GM18951 (cell line): Measurements from ENCODE around the gene TRIAP1.
A peak's percentile ranks its signal among the peaks of the same experiment; 100 is the strongest.
"Not testable (repeated sequence)": the region's sequence is repeated elsewhere in the genome, so short reads cannot be mapped to it uniquely, and the experiment has no call there.

Experiments used
- POLR2A ChIP-seq: IDR thresholded peaks from 4 replicates; pipeline ENCODE4 v1.6.1; 2011; ENCODE audit warnings: mild to moderate bottlenecking; ENCODE audit not compliant: insufficient read length, insufficient read depth; ENCODE audit errors: extremely low read depth
- in situ Hi-C: fragments of 300-500 bp; cut with MboI; formaldehyde crosslinking; loops from one replicate; pipeline ENCODE4 v1.12.0; 2022; ENCODE audit warnings: low sequenced_read_pairs, mixed read lengths, inconsistent platforms; ENCODE audit not compliant: unreplicated experiment

The TRIAP1 gene

DNA sequence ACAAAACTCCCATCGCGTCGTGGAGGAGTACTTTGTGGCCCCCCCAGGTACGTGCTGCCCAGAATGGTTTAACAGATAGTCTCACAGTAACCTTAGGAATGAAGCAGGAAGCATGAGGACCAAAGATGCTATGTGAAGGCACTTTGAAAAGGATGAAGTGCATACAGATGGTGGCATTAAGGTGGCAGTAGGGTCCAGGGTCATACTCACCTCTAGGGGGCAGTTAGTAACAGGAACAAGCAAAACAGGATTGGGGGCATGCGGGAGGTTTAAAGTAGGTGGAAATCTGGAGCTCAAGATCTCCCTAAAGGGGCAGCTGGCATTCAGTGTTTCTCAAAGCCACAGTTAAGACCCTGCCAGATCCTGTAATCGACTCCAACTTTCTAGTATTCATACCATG, 10.9 kb upstream of the TRIAP1 start:
- in situ Hi-C loops: no loop called here

DNA sequence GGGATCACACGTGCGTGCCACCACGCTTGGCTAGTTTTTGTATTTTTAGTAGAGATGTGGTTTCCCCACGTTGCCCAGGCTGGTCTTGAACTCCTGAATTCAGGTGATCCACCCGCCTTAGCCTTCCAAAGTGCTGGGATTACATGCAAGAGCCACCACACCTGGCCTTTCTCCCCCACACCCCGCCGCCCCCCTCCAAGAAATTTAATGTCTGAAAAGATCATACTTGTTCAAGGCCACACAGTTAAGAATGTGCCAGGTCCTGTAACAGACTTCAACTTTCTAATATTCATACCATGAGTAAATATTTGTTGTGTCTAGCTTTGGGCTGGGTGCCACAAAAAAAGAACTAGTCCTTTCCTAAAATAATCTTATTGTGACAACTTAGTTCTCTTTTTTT, 9.1 kb upstream of the TRIAP1 start:
- no peak for TF ChIP-seq POLR2A

More for the DNA sequence above, 10.9 kb upstream of the TRIAP1 start:
- TF ChIP-seq POLR2A: no peak

DNA sequence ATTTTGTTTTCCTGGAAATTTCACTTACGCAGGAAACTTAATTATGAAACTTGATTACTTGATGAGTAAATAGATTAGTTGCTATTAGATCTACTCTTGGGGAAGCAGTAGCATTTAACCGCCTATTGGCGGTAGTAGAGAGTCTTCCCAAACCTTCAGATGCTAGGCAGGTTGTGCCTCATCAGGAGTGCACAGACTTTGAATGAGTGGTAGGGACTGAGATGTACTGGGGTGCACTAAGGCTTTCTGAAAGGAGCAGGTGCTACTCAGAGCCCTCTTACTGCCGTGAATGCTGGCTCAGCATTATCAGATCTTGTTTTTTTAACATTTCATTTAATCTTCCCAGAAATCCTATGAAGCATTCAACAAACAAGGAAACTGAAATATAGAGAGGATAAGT, 7.8 kb upstream of the TRIAP1 start:
- in situ Hi-C loops: no loop called here
- TF ChIP-seq POLR2A: no peak

More for the DNA sequence above, 9.1 kb upstream of the TRIAP1 start:
- in situ Hi-C loops: no loop called here

DNA sequence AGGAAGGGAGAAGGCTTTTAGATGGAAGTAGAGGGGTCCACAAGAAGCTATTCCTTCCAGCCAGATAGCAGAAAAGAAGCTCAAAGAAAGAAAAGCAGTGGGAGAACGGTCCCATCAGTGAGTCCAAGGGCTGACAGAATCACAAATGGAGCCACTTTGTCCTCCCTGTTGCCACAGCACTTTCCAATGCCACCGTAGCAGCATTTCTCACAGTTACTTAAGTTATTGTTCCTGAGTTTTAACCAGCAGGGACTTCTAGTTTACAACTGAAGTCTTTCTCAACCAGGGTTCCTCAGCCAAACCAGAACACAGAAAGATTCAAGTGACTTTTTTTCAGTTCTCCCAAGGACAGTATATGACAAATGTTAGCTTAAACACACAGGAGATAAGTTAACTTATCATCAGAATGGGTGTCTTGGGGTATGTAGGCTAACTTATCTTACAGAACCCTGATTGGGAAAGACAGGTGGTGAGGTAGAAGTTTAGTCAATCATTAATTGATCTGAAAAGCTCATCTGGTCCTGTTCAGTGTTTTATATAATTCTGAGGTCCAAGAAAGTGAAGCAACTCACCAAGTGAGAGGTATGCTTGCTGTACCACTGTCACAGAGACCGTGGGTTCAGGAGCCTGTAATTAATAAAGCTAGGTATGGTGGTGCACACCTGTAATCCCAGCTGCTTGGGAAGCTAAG, 7.0 kb upstream of the TRIAP1 start:
- in situ Hi-C loops: no loop called here
- TF ChIP-seq POLR2A: no peak

DNA sequence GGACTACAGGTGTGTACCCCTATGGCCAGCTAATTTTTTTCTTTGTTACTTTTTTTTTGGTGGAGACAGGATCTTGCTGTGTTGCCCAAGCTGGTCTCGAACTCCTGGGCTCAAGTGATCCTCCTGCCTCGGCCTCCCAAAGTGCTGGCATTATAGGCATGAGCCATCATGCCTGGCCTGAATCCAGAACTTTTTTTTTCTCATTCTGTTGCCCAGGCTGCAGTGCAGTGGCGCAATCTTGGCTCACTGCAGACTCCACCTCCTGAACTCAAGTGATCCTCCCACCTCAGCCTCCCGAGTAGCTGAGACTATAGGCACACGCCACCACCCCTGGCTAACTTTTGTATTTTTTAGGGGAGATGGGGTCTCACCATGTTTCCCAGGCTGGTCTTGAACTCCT, 6.3 kb upstream of the TRIAP1 start:
- in situ Hi-C loops: not testable (repeated sequence)

DNA sequence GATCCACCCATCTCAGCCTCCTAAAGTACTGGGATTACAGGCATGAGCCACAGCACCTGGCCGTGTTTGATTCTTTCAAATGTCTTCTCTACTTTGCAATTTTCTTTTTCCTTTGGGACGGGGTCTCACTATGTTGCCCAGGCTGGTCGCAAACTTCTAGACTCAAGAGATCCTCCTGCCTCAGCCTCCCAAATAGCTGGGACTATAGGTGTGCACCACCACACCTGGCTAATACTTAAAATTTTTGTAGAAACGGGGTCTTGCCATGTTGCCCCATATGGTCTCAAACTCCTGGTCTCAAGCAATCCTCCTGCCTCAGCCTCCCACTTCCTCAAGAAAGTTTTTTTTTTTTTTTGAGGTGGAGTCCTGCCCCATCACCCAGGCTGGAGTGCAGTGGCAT, 1.8 kb upstream of the TRIAP1 start:
- no peak for TF ChIP-seq POLR2A
- in situ Hi-C loops: no loop called here

DNA sequence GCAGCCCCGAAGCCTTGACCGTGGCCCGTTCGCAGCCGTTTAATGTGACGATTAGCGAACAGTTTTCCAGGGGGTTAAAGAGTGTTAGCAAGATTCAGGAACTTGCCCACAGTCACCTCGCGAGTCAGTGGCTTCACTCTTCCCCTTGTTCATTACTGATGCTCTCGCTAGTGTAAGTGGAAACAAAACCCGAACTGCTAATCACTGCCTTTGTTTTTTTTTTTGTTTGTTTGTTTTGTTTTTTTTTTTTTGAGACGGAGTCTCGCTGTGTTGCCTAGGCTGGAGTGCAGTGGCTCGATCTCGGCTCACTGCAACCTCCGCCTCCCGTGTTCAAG, 627 bp upstream of the TRIAP1 start:
- in situ Hi-C loops: not testable (repeated sequence)

DNA sequence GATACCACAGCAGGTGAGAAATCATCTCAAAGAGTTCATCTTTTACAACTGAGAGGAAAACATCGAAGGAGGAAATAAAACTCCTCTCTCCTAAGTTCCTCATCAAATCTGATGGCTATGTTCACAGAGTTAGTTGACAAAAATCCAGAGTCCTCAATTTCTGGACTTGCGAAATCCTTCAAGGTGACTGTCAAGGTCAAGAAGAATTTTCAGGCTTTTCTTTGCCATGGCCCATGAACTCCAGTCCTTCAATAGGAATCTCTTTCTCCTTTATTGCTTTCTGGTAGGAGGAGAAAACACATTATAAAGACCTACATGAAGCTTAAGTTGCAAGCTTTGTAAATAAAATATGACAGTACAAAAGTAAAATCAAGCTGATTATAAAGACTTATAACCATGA, 1.5 kb downstream of the TRIAP1 start:
- TF ChIP-seq POLR2A: no peak
- in situ Hi-C loops: no loop called here

DNA sequence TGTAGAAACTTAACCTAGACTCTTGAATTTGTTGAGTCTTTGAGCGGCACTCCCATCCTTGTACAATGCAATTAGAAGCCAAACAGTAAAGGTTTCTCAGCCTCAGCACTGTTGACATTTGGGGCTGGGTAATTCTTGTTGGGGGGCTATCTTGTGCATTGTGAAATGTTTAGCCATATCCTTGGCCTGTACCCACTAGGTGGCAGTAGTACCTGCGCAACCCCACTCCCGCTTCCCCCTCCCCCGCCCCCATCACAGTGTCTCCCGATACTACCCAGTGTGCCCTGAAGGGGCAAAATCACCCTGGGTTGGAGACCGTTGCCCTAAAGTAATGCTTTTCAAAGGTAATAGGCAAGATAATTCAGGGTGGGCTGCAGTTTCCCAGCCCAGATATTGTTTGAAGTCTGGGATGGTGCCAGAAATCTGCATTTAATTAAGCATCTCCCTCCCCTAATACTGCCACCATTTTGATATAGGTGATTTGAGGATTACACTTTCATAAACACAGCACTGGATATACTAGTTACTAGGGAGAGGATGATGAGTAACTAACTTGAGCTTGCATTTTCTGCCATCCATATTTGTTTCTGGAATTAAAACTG, 6.4 kb downstream of the TRIAP1 start:
- in situ Hi-C loops: no loop called here

DNA sequence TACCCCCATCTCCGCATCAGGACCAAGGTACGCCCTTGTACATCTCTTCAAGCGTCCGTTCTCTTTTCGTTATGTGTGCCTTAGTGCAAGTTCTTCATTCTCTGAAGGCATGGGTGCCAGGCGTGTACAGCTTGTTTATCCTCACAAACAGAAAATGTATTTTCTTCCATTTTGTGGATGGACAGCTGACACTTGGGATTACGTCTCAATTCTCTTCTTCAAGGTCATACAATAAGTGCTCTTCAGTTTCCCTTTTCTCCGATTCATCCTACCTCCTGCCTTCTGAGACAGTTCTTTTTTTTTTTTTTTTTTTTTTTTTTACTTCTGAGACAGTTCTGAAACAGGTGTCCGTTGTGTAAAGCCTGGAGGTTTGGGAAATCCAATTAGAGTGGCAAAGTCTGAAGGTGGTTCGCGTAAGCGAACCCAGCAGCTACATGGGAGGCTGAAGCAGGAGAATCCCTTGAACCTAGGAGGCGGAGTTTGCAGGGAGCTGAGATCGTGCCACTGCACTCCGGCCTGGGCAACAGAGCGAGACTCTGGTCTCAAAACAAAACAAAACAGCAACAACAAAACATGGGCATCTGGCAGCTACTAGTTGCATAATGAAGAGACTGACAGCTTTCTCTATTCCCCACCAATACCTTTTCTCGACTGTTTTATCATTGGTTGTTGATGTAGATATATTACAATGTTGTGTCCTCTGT, 7.5 kb downstream of the TRIAP1 start:
- in situ Hi-C loops: no loop called here
- no peak for TF ChIP-seq POLR2A

More for the DNA sequence above, 6.4 kb downstream of the TRIAP1 start:
- TF ChIP-seq POLR2A: no peak

DNA sequence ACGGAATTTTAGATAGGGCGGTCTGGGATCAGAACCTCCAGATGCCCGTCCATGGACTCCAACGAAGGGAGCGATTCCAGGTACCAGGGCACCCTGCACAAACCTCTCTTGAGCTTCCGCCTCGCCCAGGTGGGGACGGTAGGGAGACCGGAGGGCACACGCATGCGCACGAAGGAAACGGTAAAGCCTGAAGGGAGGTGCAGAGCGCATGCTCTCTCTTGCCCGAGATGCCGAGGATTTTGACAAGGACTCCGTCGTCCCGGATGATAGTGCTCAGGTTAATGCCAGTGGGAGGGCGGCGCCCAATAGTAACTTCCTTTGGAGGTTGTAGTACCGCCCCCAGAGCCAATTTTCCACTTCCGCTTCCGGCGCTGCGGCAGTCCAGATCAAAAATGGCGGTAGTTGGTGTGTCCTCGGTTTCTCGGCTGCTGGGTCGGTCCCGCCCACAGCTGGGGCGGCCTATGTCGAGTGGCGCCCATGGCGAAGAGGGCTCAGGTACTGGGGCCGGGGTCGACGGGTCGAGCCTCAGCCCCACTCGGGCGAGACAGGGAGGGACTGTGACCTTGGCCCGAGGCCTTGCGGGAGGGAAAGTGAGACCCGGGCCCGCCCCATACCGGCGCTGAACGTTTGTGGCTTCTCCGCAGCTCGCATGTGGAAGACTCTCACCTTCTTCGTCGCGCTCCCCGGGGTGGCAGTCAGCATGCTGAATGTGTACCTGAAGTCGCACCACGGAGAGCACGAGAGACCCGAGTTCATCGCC, 8.3 kb downstream of the TRIAP1 start, which contains the start of gene COX6A1:
Gene COX6A1 (plus strand): TSS at position 379 of the 760 bp plus-strand sequence. CDS start 14 bp downstream, at position 393.
- TF ChIP-seq POLR2A: peak; percentile 92
- in situ Hi-C loops: no loop called here

DNA sequence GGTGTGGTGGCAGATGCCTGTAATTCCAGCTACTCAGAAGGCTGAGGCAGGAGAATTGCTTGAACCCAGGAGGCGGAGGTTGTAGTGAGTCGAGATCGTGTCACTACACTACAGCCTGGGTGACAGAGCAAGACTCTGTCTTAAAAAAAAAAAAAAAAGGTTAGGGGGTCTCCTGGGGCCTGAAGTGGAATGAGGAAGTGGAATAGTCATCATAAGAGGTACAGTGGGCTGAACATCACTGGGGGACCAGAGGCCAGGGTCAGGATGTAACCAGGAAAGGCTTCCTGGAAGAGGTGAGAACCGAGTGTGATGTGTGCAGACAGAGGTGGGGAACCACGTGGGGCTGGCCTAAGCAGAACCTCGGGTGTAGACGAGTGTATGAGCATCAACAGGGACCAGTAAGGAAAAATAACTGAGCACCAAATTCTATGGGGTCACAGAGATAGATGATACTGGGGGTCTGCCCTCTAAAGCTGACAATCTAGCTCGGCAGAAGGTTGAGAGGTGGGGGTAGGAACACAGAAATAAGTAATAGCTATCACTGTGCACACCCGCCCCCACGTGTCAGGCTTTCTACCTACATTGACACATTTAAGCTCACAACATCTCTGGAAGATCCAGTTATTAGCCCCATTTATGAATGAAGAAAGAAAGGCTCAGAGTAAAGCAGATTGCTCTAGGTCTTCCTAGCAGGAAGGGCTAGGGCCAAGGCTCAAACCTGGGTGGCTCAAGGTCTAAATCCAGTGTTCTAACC, 13.2 kb downstream of the TRIAP1 start:
- in situ Hi-C loops: no loop called here
- TF ChIP-seq POLR2A: no peak

DNA sequence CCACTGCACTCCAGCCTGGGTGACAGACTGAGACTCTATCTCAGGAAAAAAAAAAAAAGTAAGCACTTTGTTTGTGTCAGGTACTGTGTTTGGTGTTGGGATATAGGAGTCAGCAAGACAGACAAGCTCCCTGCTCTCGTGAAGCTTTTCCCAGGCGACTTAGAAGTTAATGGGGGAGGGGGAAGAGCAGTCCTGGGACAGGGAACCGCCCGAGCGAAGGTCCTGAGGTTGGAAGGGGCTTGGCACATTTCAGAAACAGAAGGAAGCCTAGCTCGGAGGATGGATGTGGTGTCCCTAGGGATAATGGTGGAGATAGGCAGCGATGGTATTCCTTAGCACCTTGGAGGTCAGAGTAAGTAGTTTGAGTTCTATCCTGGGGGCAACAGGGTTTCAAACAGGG, 16.8 kb downstream of the TRIAP1 start:
- in situ Hi-C loops: loop anchor here (10.0 kb wide), 1 partner anchor 95 kb away; no protein-coding TSS in a partner anchor
- TF ChIP-seq POLR2A: no peak
